Upper lobe of left lung (tissue), 4 donors: ENCODE measurements around the gene ACVR1.

Experiments
- POLR2AphosphoS5 ChIP-seq, 2 donors: sonication (generic); formaldehyde crosslinking; IDR thresholded peaks; one replicate each; pipeline ENCODE4 v1.5.1; 2017; ENCODE audit warnings: antibody characterized with exemption in 2 of 2
- TF ChIP-seq, protein P1 (sequence below), 6 experiments: fragments of 450-650 bp in 4 of 6; fragments of 200-600 bp in 2 of 6; sonication (generic) in 2 of 6; IDR thresholded peaks; one replicate each; pipeline ENCODE4 v1.5.1; 2016 to 2019; ENCODE audit warnings: antibody characterized with exemption in 6 of 6

DNA sequence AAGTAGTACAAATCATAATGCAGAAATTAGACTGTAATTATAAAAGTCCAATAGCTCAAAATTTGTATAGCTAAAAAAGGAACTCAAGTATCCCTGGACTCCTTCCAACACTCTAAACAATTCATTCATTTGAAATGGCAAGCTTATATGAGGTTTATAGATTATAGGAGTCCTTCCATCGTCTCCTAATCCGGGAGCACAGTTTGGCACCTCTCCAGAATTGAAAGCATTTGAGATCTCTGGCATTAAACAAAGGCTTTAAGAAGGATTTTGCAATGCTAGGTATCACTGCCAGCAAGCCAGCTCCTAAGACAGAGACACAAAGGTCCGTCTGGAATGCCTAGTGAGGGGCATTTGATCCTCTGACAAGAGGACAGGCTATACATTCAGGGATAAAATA lies 90.9 kb downstream of the ACVR1 start:
- TF ChIP-seq, protein P1, sequence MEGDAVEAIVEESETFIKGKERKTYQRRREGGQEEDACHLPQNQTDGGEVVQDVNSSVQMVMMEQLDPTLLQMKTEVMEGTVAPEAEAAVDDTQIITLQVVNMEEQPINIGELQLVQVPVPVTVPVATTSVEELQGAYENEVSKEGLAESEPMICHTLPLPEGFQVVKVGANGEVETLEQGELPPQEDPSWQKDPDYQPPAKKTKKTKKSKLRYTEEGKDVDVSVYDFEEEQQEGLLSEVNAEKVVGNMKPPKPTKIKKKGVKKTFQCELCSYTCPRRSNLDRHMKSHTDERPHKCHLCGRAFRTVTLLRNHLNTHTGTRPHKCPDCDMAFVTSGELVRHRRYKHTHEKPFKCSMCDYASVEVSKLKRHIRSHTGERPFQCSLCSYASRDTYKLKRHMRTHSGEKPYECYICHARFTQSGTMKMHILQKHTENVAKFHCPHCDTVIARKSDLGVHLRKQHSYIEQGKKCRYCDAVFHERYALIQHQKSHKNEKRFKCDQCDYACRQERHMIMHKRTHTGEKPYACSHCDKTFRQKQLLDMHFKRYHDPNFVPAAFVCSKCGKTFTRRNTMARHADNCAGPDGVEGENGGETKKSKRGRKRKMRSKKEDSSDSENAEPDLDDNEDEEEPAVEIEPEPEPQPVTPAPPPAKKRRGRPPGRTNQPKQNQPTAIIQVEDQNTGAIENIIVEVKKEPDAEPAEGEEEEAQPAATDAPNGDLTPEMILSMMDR (IDR thresholded peaks at IDR 0.05), result no peak
- no peak for TF ChIP-seq POLR2AphosphoS5 (IDR thresholded peaks at IDR 0.05)
